ENCODE results near the gene ALDH3A2.

Gene ALDH3A2

GRCh38 chr17:19726631-19727376 is 78.3 kb downstream of the ALDH3A2 start:
- TF ChIP-seq CTCF (IDR thresholded peaks at IDR 0.05; ENCODE audit: low read depth, low read length) = no peak
- no peak for TF ChIP-seq EZH2phosphoT487 (IDR thresholded peaks at IDR 0.05; ENCODE audit: low read depth)
- no peaks in the 10 kb centered on the region for H3K36me3 ChIP-seq (replicated peaks; ENCODE audit: low read depth, low read length)
- no peaks in the 10 kb centered on the region for H4K20me1 ChIP-seq (ENCODE audit: insufficient read depth, low read length)
- H3K4me1 ChIP-seq (ENCODE audit: low read length) = no peaks in the 10 kb centered on the region
- H3K9me3 ChIP-seq (ENCODE audit: insufficient read depth, low read length) = no peaks in the 10 kb centered on the region
- H3K4me2 ChIP-seq (ENCODE audit: low read length) = no peak overlapping the region
- no peaks in the 10 kb centered on the region for H3K79me2 ChIP-seq (ENCODE audit: low read length)
- no peaks in the 10 kb centered on the region for H3K27me3 ChIP-seq (ENCODE audit: low read depth, low read length)
- H3K27ac ChIP-seq (ENCODE audit: low read length) = no peak overlapping the region
- no peak overlapping the region for H3K4me3 ChIP-seq (ENCODE audit: low read length)
- H2AFZ ChIP-seq (ENCODE audit: low read depth, low read length) = no peak overlapping the region
- H3K9ac ChIP-seq (ENCODE audit: low read length) = no peak overlapping the region

Data from OCI-LY3 (cell line).